Keratinocyte (primary cell): ENCODE results near the gene SPRED3. TPM values are rescaled to one million over a fixed set of nuclear protein-coding genes. Genes with fewer than 3 reads are reported as not detected.

Source experiments
- DNase-seq: peaks from one replicate; pipeline ENCODE4 v3.0.0-alpha.2; 2011; ENCODE audit warnings: low read depth, missing footprints, low spot score
- FAIRE-seq: peaks from 2 replicates; lab custom pipeline; 2011; peaks lifted over from hg19 to GRCh38; lab: Jason Lieb, UNC
- H2AFZ ChIP-seq: 2 replicates; pipeline ENCODE4 v1.6.0; 2012; ENCODE audit warnings: low read length, control low read depth, inconsistent platforms; ENCODE audit not compliant: control insufficient read depth
- H3K27ac ChIP-seq: 2 replicates; pipeline ENCODE4 v1.5.1; 2011; ENCODE audit warnings: low read length; ENCODE audit not compliant: control insufficient read depth, insufficient read depth
- H3K27me3 ChIP-seq: 3 replicates; pipeline ENCODE4 v1.6.0; 2011; ENCODE audit warnings: low read length; ENCODE audit not compliant: control insufficient read depth, insufficient read depth; ENCODE audit errors: extremely low read depth
- H3K36me3 ChIP-seq, 2 experiments: 2 replicates in 1 of 2; 3 replicates in 1 of 2; pipeline ENCODE4 v1.5.1; 2011; ENCODE audit warnings: low read length in 2 of 2, mild to moderate bottlenecking in 1 of 2; ENCODE audit not compliant: control insufficient read depth in 2 of 2, insufficient read depth in 2 of 2; ENCODE audit errors: extremely low read depth in 1 of 2
- H3K4me1 ChIP-seq: 3 replicates; pipeline ENCODE4 v1.5.1; 2011; ENCODE audit warnings: low read length; ENCODE audit not compliant: control insufficient read depth, insufficient read depth; ENCODE audit errors: extremely low read depth
- H3K4me2 ChIP-seq: 3 replicates; pipeline ENCODE4 v1.6.0; 2011; ENCODE audit warnings: low read depth, low read length; ENCODE audit not compliant: control insufficient read depth, insufficient read depth; ENCODE audit errors: extremely low read depth
- H3K4me3 ChIP-seq, 3 experiments: fragments of 200-600 bp in 1 of 3; sonication (generic) in 1 of 3; 2 replicates in 2 of 3; 3 replicates in 1 of 3; pipeline ENCODE4 v1.5.1; 2011 to 2016; ENCODE audit warnings: low read length in 3 of 3, mild to moderate bottlenecking in 3 of 3, control low read depth in 2 of 3, inconsistent platforms in 1 of 3, low read depth in 1 of 3, mixed read lengths in 1 of 3, mixed run types in 1 of 3, moderate library complexity in 1 of 3; ENCODE audit not compliant: control insufficient read depth in 2 of 3, insufficient read depth in 2 of 3; ENCODE audit errors: extremely low read depth in 1 of 3
- H3K79me2 ChIP-seq: 2 replicates; pipeline ENCODE4 v1.6.0; 2012; ENCODE audit warnings: low read length; ENCODE audit not compliant: control insufficient read depth, insufficient read depth
- H3K9ac ChIP-seq: 3 replicates; pipeline ENCODE4 v1.6.0; 2011; ENCODE audit warnings: low read length; ENCODE audit not compliant: control insufficient read depth, insufficient read depth; ENCODE audit errors: extremely low read depth
- H3K9me1 ChIP-seq: 3 replicates; pipeline ENCODE4 v1.6.0; 2011; ENCODE audit warnings: low read length; ENCODE audit not compliant: control insufficient read depth, insufficient read depth; ENCODE audit errors: extremely low read depth
- H3K9me3 ChIP-seq: 2 replicates; pipeline ENCODE4 v1.5.1; 2012; ENCODE audit warnings: low read depth, low read length; ENCODE audit not compliant: control insufficient read depth
- H4K20me1 ChIP-seq: 3 replicates; pipeline ENCODE4 v1.6.0; 2011; ENCODE audit warnings: low read length; ENCODE audit not compliant: control insufficient read depth, insufficient read depth; ENCODE audit errors: extremely low read depth
- CTCF ChIP-seq, 3 experiments: IDR thresholded peaks in 1 of 3; conservative IDR thresholded peaks in 1 of 3; optimal IDR thresholded peaks in 1 of 3; 2 replicates in 2 of 3; 3 replicates in 1 of 3; pipeline versions ENCODE3 to v1.5.1; 2011; ENCODE audit warnings: low read length in 3 of 3, mild to moderate bottlenecking in 3 of 3, moderate library complexity in 2 of 3, control low read depth in 1 of 3, inconsistent platforms in 1 of 3; ENCODE audit not compliant: insufficient read depth in 2 of 3; ENCODE audit errors: extremely low read depth in 1 of 3
- EZH2 ChIP-seq: IDR thresholded peaks from one replicate; pipeline ENCODE4 v1.6.1; 2012; ENCODE audit warnings: inconsistent platforms, mild to moderate bottlenecking, low read length, moderate library complexity
- dilution Hi-C: fragments of 300-500 bp; cut with MboI; formaldehyde crosslinking; loops from one replicate; pipeline ENCODE4 v1.7.0; 2020; ENCODE audit warnings: low sequenced_read_pairs; ENCODE audit not compliant: extremely low pct_ligation_motif_present
- polyA plus RNA-seq, 5 experiments: library from polyadenylated mRNA; depleted of rRNA in 3 of 5; stranded (reverse) in 3 of 5; stranded (forward) in 1 of 5; unstranded in 1 of 5; fragments of >200 nt; gene quantifications; 1 replicate in 1 of 5; 2 replicates in 3 of 5; 3 replicates in 1 of 5; pipeline versions ENCODE4 v1.2.1 to v1.2.3, GENCODE V29; 2011 to 2012; ENCODE audit warnings: missing spikeins in 2 of 5, low read depth in 1 of 5, low replicate concordance in 1 of 5

The SPRED3 gene
- polyA plus RNA-seq, 1 donor (not counting 4 experiments of a cell fraction or from before 2014, with no cell fraction given) = 2.6 TPM

GRCh38 chr19:38434549-38435051 lies 46.1 kb downstream of the SPRED3 start:
- no peak overlapping the region for H3K4me2 ChIP-seq
- H3K27me3 ChIP-seq = peaks cover 14% of the 10 kb centered on the region
- H3K9ac ChIP-seq = no peak overlapping the region
- no peaks in the 10 kb centered on the region for H3K36me3 ChIP-seq
- H2AFZ ChIP-seq = no peak overlapping the region
- dilution Hi-C loops = no loop called here
- DNase-seq (no peak), FAIRE-seq (no peak)
- H3K79me2 ChIP-seq = no peaks in the 10 kb centered on the region
- H3K27ac ChIP-seq = no peak overlapping the region
- TF ChIP-seq CTCF (optimal IDR thresholded peaks at IDR 0.05 in 1 of 3, IDR thresholded peaks at IDR 0.05 in 1 of 3, conservative IDR thresholded peaks at IDR 0.05 in 1 of 3; ENCODE audit: extremely low read depth in 1 of 3, insufficient read depth in 2 of 3, low read length in 3 of 3) (no peak), EZH2 (no peak)
- no peaks in the 10 kb centered on the region for H3K9me3 ChIP-seq
- H3K4me3 ChIP-seq = no peak overlapping the region
- H4K20me1 ChIP-seq = no peaks in the 10 kb centered on the region
- H3K9me1 ChIP-seq = no peaks in the 10 kb centered on the region
- no peaks in the 10 kb centered on the region for H3K4me1 ChIP-seq

DNA sequence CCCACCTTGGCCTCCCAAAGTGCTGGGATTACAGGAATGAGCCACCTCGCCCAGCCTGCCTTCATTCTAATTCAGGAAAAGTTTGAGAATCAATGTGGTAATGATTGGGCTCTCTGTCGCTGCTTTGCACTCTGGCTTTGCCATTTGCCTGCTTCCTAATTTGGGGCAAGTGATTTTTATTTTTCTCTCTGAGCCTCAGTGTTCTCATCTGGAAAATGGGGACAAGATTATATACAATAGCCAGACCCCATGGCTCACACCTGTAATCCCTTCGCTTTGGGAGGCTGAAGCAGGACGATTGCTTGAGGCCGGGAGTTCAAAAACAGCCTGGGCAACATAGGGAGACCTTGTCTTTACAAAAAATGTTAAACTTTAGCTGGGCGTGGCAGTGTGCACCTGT lies 48.8 kb downstream of the SPRED3 start:
- Histone ChIP-seq H3K27ac (no peak overlapping the region), H3K9me3 (no peaks in the 10 kb centered on the region), H3K9ac (no peak overlapping the region), H2AFZ (no peak overlapping the region), H3K79me2 (no peaks in the 10 kb centered on the region), H4K20me1 (no peaks in the 10 kb centered on the region), H3K9me1 (no peaks in the 10 kb centered on the region), H3K4me3 (no peak overlapping the region), H3K4me1 (no peaks in the 10 kb centered on the region), H3K36me3 (no peaks in the 10 kb centered on the region), H3K27me3 (peaks cover 14% of the 10 kb centered on the region), H3K4me2 (no peak overlapping the region)
- FAIRE-seq (no peak), DNase-seq (no peak)
- dilution Hi-C loops = no loop called here
- TF ChIP-seq EZH2 (no peak), CTCF (optimal IDR thresholded peaks at IDR 0.05 in 1 of 3, IDR thresholded peaks at IDR 0.05 in 1 of 3, conservative IDR thresholded peaks at IDR 0.05 in 1 of 3; ENCODE audit: extremely low read depth in 1 of 3, insufficient read depth in 2 of 3, low read length in 3 of 3) (no peak)
